Activated CD4-positive, CD25-positive, alpha-beta regulatory T cell treated with anti-CD3 and anti-CD28 coated beads, Interleukin-2, amount 50 U/mL, for 72 hours (primary cell): ENCODE data around the gene NTNG2.
"Not testable (repeated sequence)": the region's sequence is repeated elsewhere in the genome, so short reads cannot be mapped to it uniquely, and the experiment has no call there.

Experiments used
- DNase-seq: peaks from one replicate; pipeline ENCODE4 v3.0.0; 2021

Gene NTNG2, protein sequence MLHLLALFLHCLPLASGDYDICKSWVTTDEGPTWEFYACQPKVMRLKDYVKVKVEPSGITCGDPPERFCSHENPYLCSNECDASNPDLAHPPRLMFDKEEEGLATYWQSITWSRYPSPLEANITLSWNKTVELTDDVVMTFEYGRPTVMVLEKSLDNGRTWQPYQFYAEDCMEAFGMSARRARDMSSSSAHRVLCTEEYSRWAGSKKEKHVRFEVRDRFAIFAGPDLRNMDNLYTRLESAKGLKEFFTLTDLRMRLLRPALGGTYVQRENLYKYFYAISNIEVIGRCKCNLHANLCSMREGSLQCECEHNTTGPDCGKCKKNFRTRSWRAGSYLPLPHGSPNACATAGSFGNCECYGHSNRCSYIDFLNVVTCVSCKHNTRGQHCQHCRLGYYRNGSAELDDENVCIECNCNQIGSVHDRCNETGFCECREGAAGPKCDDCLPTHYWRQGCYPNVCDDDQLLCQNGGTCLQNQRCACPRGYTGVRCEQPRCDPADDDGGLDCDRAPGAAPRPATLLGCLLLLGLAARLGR

DNA sequence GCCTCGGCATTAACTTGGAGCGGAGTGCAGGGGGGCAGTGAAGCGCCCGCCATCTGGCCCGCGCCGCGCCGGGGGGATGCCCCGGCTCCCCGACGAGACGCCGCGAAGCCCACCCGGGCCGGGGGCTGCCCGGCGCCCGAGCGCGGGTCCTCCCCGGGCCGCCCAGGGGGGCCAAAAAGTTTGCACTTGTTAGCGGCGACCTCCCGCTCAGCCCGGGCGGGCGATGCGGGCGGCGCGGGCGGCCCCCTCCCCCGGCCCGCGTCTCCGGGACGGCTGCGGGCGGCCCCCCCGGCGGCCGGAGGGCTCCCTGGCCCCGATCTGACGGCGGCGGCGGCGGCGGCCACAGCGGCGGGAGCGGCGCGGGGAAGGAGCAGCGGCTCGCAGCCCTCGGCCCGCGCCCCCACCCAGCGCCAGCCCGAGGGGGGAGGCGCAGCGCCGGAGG lies at the start of gene NTNG2:
Gene NTNG2 (plus strand): TSS at position 316 of the 442 bp plus-strand sequence. CDS start 4,774 bp downstream, outside the sequence.
- no peak for DNase-seq

DNA sequence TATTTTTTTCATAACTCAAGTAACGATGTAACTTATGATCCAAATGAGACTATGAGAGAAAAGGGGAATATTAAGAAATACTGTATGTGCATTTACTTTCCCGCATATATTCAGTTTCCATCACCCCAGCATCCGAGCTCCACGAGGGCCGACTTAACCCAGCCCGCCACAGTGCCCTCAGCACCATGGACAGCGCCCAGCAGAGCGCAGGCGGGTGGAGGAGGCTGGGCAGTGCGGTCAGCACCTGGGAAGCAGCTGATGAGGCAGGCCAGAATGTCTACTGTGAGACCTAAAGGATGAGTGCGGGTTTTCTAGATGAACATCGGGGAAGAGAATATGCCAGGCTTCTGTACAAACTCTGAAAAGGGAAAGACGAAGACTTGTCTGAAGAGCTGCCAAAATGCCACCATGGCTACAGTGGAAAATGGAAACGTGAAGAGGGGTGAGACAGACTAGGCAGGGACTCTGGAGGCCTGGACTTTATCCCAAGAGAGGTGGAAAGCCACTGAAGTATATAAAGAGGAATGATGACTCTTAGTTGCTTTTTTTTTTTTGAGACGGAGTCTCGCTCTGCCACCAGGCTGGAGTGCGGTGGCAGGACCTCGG lies 47.7 kb upstream of the NTNG2 start:
- DNase-seq, result peak; percentile 52

DNA sequence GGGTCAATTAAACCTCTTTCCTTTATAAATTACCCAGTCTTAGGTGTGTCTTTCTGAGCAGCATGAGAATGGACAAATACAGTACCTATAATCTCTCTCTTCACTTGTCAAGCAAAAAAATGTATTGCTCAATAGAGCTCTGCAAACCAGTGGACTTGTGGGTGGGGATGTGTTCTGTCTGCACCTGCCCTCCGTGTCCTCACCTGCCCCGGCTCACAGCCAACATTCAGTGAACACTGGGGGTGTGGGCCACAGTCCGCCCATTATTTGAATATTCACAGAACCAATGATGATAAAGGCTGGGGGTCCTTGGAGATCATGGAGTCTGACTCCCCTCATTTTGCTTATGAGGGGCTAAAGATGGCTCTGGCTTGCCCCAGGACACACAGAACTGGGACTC lies 45.3 kb upstream of the NTNG2 start:
- DNase-seq, result no peak

DNA sequence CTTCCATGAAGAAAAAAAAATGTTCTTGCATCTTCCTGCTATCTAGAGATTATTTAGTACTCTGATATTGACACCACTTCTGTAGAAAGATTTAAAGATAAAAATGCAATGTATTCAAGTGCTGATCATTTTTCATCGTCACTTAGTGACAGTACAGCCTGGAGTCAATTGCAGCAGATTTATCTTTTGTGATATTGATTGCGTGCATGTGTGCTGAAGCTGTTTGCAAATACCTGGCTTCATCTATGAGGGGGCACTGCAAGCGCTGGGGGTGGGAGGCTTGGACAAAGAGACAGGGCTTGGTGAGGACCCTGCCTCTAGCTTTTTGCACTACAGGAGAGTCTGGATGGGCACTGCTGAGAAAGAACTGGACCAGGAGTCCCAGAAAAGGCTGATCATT lies 44.2 kb upstream of the NTNG2 start:
- no peak for DNase-seq

DNA sequence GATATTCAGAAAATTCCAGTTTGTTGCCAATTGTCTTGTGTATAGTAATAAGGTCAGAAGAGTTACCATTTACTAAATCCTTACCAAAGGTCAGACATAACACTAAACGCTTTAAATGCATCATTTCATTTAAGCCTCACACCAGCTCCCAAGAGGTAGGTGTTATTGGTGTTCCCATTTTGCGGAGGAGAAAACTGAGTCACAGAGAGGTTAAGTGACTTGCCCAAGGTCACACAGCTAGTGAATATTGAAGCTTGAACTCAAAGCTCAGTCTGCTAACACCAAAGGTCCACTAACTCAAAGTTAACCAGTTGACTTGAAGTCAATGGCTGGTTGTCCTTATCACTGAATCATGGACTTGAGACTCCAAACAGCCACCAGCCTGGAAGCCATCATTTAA lies 40.8 kb upstream of the NTNG2 start:
- DNase-seq, result no peak

DNA sequence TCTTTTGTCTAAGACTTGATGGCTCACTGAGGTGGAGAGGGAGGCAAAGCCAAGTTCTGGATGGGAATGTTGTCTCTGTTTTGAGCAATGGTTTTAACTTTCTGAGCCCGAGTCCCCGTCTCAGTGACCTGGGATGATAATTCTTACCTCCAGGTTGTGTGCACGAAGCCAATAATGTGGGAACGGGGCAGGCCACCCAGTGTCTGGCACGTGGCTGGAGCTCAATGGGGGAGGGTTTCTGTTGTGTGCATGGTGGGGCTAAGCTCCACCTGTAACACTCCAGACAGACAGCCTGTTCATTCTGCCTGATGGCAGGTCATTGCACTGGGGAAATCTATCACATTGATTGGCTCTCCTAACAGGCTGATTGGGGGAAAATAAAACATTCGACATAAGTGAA lies 37.1 kb upstream of the NTNG2 start:
- DNase-seq, result no peak

DNA sequence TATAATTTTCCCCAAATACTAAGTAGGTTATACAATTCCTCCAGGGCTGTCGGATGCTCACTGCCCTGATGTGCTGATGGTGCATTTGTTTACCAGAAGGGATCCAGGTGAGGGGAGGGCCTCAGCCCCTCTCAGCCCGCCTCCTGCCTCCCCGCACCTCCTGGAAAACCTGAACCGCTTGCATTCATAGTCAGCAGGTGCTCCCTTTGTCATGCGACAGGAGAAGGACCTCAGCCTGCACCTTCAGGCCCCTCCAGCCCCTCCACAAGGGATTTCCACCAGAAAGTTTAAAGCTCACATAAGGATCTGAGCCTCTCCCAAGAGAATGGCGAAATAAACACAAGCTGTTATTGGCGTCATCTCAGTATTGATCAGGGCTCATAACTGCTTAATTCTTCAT lies 36.5 kb upstream of the NTNG2 start:
- DNase-seq, result no peak

DNA sequence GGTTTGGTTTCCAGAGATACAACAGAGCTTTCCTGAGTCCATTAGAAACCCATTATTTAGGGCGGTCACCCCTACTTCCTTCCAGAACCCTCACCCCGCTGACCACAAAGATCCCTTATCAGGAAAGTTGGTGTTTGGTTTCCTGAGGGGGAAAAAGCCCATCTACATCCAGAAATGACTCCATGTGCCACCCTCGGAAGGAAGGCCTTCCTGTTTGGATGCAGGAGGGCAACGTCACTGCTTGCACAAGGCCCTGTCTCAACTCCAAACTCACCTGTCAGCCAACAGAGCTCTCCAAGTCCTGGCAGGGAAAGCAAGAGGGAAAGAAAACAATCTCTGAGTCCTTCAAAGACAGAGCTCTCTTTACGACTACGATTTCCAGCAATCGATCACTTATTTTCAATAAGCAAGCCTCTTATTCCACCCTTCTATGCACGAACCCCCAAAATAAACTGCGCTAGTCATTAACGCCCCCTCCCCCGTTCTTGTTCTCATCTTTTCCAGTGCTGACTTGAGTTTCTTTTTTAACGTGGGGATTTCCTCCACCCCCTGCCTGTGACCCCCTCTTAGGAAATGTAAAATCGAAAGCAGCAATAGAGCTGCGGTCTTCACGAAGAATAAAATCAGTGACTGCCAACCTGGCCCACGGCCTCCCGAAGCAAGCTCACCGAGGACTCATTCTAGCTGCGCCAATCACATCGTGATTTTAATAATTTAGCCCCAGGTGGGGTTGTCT lies 35.7 kb upstream of the NTNG2 start:
- DNase-seq, result no peak

DNA sequence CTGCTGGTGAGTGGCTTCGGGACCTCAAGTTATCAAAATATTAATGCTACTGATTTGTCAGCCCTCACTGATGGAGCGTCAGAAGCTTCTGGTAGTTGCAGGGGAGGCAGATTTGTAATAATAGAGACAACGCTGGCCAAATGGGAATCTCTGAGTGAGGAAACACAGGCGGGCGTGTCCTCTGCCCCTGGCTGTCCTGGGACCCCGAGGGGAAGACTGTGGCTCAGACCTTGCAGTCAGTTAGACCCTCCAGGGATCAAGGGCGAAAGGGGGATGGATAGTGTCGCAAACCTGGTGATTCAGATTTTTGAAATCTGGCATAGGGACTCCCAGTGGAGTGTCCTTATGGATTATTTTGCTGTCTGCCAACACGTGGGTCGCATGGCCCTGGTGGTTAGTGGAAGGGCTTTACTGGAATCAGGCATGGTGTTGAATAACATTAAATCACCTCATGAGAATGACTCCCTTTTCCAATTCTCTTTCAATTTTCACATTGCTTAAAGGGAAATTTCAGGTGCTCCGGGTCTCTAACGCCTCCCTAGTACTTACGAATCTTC lies 35.1 kb upstream of the NTNG2 start:
- no peak for DNase-seq

DNA sequence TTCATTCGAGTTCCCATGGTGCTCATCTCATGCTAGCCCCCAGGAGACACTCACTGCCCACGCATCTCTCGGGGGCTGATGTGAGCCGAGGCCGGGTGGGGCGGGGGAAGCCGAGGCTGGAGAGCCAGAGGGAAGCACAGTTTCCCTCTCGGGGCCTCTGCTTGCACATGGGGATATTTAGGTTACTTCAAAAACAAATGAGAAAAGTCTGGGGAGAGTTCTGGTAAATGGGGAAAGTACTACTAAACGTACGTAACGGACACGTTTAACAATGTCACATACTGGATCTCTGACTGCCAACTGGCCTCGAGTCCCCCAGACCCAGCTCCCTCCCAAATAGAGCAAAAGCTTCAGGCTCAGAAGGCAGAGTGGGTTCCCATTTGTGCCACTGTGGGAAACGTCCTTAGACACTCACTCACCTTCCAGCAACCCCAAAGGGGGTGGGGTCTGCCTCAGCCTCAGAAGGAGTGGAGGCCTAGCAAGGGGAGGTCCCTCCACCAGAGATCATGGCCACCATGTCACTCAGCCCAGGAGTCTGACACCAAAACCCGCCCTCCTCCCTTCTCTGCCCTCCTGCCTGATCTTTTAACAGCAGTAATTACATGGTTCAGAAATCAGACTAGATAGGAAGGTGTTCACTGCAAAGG lies 33.8 kb upstream of the NTNG2 start:
- DNase-seq, result no peak

DNA sequence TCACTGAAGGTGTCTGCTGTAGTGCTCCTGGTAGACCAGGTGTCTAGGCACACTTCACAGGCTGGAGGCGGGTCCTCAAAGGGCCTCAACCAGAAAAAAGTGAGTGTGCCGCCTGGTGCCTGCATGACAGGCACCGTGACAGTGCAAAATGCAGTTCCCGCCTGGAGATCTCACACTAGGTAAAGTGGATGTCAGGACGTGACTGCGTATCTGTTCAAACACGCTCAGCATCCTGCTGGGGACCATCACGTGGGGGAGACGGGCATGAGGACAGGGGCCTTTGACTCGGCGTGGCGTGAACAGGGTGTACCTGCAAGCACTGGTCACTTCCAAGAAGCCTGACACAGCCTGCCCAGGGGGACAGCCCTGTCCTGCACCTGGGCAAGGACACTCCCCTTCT lies 32.3 kb upstream of the NTNG2 start:
- no peak for DNase-seq

DNA sequence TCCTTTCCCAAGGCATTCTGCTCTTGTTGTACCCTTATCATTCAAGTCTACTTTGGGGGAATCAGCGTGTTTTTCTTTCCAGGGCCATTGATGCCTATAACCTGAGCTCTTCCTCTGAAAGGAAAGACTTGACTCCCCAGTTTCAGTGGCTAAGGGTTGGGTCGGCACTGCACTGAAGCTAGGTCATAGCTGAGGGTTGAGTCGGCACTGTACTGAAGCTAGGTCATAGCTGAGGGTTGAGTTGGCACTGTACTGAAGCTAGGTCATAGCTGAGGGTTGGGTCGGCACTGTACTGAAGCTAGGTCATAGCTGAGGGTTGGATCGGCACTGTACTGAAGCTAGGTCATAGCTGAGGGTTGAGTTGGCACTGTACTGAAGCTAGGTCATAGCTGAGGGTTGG lies 27.8 kb upstream of the NTNG2 start:
- DNase-seq, result not testable (repeated sequence)

DNA sequence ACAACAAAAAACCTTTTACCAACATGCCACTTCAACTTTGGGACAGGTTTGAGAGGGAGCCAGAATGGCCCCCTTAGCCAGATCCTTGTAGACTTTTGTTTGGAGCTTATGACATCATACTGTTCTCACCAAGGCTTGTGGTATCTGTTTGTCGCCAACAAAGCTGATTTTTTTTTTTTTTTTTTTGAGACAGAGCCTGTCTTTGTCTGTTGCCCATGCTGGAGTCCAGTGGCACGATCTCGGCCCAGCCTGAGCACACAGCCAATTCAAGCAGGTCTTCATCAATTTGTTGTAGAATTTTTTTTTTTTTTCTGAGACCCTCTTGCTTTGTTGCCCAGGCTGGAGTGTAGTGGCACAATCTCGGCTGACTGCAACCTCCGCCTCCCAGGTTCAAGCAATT lies 26.4 kb upstream of the NTNG2 start:
- DNase-seq, result no peak

DNA sequence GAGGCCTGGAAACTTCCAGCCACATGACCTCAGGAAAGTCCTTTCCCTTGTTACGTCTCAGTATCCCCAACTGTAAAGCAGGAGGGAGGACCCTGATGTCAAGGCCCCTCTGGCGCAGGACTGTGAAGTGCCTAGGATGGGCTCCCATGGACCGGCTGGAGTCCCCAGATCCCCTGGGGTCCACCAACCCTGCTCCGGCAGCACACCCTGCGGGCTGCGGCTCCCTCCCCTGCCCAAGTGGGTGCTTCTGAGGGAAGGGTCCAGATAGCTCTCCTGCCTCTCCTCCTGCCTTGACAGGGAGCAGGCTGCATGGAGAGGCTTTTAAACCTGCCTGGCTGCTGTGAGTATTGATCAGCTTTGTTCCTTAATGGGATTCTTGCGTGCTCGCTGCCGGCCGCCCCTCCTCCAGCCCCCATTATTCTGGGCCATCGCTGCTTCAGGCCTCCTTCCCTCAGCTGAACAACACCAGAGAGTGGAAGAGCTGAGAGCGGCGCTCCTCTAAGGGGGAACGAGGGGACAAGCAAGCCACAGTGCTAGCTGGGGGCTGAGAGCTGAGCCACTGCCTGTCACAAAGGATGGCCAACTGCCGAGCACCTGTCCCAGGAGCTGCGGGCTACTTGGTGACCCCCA lies 25.6 kb upstream of the NTNG2 start:
- no peak for DNase-seq

DNA sequence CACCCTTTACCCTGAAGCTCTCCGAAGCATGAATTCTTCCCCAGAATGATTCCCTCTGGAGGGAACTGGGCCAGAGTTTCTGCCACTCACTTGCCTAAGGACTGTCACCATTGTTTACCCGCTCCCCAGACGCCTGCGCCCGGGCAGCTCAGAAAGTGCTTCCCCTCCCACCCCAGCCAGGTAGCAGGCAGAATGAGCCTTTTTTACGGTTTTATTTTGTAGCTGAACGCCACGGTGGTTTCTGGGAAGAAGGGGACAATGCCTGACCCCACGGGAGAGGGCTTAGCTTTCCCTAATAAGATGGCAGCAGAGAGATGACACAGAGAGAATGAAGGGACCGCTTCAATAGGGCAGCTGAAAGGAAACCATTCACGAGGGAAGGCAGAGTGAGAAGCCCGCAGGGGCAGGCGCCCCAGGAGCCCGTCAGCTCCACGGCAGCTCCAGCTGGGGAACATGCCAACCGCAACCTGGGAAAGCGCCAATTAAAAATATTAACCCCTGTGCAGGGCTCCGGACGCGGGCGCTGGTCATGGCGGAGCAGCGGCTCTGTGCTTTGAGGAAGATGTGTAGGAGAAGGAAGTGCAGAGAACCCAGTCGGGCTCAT lies 20.4 kb upstream of the NTNG2 start:
- DNase-seq, result no peak

DNA sequence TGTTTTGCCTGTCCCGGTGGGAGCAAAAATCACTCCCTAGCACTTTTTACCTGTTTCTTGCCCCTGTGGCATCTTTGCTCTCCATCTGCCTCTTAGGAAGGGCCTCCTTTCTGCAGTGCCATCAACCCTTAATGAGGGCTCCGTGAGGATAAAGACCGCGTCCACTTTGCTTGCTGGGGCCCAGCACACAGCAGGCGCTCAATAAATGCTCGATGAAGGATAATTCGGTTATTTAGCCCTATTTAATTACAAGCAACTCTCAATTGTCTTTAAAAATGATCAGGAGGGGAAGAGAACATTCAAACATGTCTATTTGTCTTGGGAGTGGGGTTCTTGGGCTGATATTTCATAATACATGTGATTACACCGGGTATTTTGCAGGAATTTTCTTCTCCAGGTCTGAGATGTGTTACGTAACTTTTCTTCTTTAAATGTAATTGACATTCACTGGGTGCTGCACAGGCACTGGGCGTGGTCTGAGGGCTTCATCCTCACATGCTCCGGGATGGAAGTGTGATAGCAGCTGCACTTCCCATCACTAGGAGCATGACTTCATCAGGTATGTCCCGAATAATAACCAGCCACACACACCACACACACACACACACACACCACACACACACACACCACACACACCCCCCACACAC lies 19.8 kb upstream of the NTNG2 start:
- DNase-seq, result no peak

DNA sequence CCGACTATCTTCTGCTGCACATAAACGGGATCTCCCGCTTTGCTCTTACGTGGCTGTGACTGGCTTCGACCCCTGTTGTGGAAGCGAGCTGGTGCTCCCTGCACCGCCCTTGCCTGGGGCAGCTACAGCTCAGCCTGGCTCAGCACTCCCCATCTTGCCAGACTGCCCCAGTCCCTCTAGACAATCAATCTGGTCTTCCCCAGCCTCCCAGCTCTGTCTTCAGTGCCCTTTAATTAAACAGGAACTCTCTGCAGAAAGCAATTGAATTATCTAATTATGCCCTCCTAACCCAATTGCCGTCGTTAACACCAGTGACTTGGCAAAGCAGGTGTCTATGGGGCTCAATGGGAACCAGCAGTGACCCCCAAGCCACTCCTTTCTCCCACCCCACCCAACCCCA lies 18.9 kb upstream of the NTNG2 start:
- no peak for DNase-seq

DNA sequence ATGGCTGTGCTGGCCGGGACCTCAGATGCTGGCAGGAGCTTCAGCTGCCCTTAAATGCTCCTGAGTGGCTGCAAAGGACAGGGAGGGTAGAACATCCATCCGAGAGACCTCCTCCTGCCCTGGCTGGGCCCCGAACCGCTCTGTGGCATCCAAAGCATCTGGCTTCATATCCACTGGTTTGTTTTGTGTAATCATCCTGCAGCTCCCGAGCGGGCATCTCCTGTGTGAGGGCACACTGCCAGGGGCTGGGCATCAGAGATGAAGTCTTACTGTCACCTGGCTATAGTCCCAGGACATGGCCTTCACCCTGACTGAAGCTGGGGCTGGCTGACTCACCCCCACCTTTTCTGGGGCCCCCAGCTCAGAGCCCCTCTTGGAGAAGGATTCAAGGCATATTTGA lies 18.5 kb upstream of the NTNG2 start:
- DNase-seq, result no peak

DNA sequence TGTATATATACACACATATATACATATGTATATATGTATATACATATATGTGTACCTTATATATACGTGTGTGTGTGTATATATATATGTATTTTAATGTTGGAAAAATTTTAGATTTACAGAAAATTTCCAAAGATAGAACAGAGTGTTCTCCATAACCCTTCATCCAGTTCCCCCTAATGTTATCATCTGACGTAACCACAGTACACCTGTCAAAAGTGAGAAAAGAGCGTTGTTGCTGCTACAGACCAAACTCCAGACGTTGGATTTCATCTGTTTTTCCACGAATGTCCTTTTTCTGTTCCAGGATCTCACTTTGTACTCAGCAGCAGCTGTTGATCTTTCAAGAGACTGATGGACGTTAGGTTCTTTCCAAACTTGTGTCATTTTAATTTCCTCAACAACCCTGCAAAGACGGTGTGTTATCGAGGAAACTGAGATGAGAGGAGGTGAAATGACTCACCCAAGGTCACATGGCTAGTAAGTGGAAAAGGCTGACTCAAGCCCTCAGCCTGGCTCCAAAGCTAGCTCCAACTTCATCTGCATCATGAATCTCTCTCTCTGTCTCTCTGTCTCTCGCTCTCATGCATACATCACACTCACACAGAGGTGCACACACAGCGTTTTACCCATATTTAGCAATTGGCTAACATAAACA lies 17.0 kb upstream of the NTNG2 start:
- DNase-seq, result no peak

DNA sequence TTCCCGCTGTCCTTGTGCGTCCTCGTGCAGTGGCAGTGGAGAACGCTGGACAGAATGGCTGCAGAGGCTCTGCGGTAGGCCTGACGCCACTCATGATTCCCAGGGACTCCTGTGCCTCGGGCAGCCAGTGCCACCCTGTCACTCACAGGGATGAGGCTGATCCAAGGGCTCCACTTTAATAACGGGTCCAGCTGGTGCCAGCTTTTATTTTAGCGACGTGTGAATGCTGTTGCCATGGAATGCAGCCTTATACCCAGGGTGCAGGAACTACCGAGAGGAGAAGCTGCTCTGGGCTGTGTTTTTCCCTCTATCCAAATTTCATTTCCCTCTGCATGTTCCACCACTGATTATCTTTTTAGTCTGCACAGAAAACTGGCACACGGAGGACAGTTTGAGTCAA lies 15.8 kb upstream of the NTNG2 start:
- no peak for DNase-seq

DNA sequence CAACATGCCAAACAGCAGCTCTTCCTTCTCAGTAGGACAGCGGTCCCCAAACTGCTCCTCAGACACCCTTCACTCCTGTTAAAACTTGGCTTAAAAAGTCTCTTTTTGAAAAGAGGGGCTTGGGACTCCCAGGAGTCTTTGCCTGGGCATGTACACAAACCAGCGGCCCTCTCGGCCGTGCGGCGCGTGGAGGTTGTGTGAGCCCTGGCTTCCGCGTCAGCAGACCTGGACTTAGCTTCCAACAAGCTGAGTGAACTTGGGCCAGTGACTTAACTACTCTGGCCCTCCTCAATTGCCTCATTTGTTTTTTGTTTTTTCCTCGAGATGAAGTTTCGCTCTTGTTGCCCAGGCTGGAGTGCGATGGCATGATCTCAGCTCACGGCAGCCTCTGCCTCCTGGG lies 15.3 kb upstream of the NTNG2 start:
- no peak for DNase-seq
